K562 (cell line): ENCODE data around the gene SH2D4B. TPM values are rescaled to one million over a fixed set of nuclear protein-coding genes. Genes with fewer than 3 reads are reported as not detected.

Experiments used
- ATAC-seq: fragments of 200-7000 bp; cut with Tn5 transposase; 3 replicates; pipeline ENCODE4 v1.9.1; 2020; ENCODE audit warnings: moderate library complexity
- BruUV-seq: library from RNA; stranded (reverse); fragments of 400-500 nt; replicated peaks from 2 replicates; lab custom pipeline; 2021; lab: Mats Ljungman, UMichigan
- CTCF ChIA-PET: fragments of 300-600 bp; formaldehyde crosslinking; extraction: SDS; loops from one replicate; lab custom pipeline; 2021; ENCODE audit warnings: low intra/inter-chr PET ratio; lab: Yijun Ruan, JAX
- POLR2A ChIA-PET: fragments of 300-600, 350-650 bp; sonication (Branson Sonifier 250); formaldehyde crosslinking; extraction: SDS; loops from one replicate; lab custom pipeline; 2021; ENCODE audit warnings: antibody characterized with exemption, inconsistent platforms; lab: Yijun Ruan, JAX
- DNase-seq, 4 experiments: peaks; one replicate each; pipeline versions ENCODE4 v3.0.0 to v3.0.0-alpha.2; 2011 to 2018; ENCODE audit warnings: low spot score in 3 of 4, mixed read lengths in 3 of 4; ENCODE audit errors: extremely low read depth in 1 of 4
- FAIRE-seq: peaks from 2 replicates; lab custom pipeline; 2011; peaks lifted over from hg19 to GRCh38; lab: Jason Lieb, UNC
- H2AFZ ChIP-seq: 2 replicates; pipeline ENCODE4 v1.6.0; 2011; ENCODE audit warnings: low read depth, low read length, control low read depth, inconsistent platforms
- H3K27ac ChIP-seq: fragments of 200-600 bp; 3 replicates; pipeline ENCODE4 v1.8.0; 2011; ENCODE audit warnings: low read depth, mild to moderate bottlenecking, control low read depth, inconsistent platforms, low read length, moderate library complexity, mixed read lengths; ENCODE audit errors: extremely low read depth
- H3K27me3 ChIP-seq, 2 experiments: fragments of 300-600 bp in 1 of 2; 2 replicates in 1 of 2; 3 replicates in 1 of 2; pipeline versions ENCODE4 v1.6.0 to v1.8.0; 2011; ENCODE audit warnings: inconsistent platforms in 2 of 2, low read length in 2 of 2, mild to moderate bottlenecking in 1 of 2, mixed read lengths in 1 of 2, moderate library complexity in 1 of 2; ENCODE audit not compliant: control insufficient read depth in 2 of 2, insufficient read depth in 2 of 2
- H3K36me3 ChIP-seq: fragments of 300-600 bp; 3 replicates; pipeline ENCODE4 v1.8.0; 2011; ENCODE audit warnings: mild to moderate bottlenecking, low read length, inconsistent platforms; ENCODE audit not compliant: control insufficient read depth, insufficient read depth
- H3K4me1 ChIP-seq, 2 experiments: fragments of 200-600 bp in 1 of 2; replicated peaks in 1 of 2; 2 replicates in 1 of 2; 3 replicates in 1 of 2; pipeline versions ENCODE4 v1.5.1 to v1.8.0; 2011; ENCODE audit warnings: inconsistent platforms in 2 of 2, low read length in 2 of 2, mild to moderate bottlenecking in 1 of 2, mixed read lengths in 1 of 2, moderate library complexity in 1 of 2; ENCODE audit not compliant: control insufficient read depth in 2 of 2, insufficient read depth in 2 of 2
- H3K4me2 ChIP-seq: 2 replicates; pipeline ENCODE4 v1.6.1; 2011; ENCODE audit warnings: low read length, control low read depth, inconsistent platforms, mixed read lengths; ENCODE audit not compliant: insufficient read depth
- H3K4me3 ChIP-seq: fragments of 200-600 bp; sonication (generic), shearing (Covaris generic); 2 replicates; pipeline ENCODE4 v1.5.1; 2016; ENCODE audit warnings: control low read depth, inconsistent platforms
- H3K79me2 ChIP-seq: fragments of 200-600 bp; 3 replicates; pipeline ENCODE4 v1.8.0; 2011; ENCODE audit warnings: low read length, inconsistent platforms; ENCODE audit not compliant: control insufficient read depth, insufficient read depth
- H3K9ac ChIP-seq, 2 experiments: 2 replicates each; pipeline versions ENCODE4 v1.6.0 to v1.6.1; 2011; ENCODE audit warnings: low read depth in 2 of 2, low read length in 2 of 2, control low read depth in 1 of 2, inconsistent platforms in 1 of 2, mild to moderate bottlenecking in 1 of 2, mixed read lengths in 1 of 2; ENCODE audit not compliant: insufficient read depth in 1 of 2
- H3K9me1 ChIP-seq: one replicate; pipeline ENCODE4 v1.6.0; 2011; ENCODE audit warnings: inconsistent platforms, mild to moderate bottlenecking, low read length, moderate library complexity; ENCODE audit not compliant: control insufficient read depth, insufficient read depth
- H3K9me3 ChIP-seq: replicated peaks from 2 replicates; pipeline ENCODE4 v1.5.1; 2011; ENCODE audit warnings: low read depth, low read length, inconsistent platforms; ENCODE audit not compliant: control insufficient read depth, insufficient read depth
- H4K20me1 ChIP-seq: replicated peaks from 2 replicates; pipeline ENCODE4 v1.6.1; 2011; ENCODE audit warnings: low read length, inconsistent platforms, mixed read lengths; ENCODE audit not compliant: control insufficient read depth, insufficient read depth
- DMBX1 ChIP-seq: fragments of 250-450 bp; sonication (Bioruptor Pico); IDR thresholded peaks from 2 replicates; pipeline ENCODE4 v1.8.0; 2022; ENCODE audit warnings: inconsistent platforms, mild to moderate bottlenecking, moderate library complexity, borderline replicate concordance
- HDAC6 ChIP-seq: IDR thresholded peaks from 2 replicates; pipeline ENCODE4 v1.6.1; 2012; ENCODE audit warnings: low read depth, mild to moderate bottlenecking, control low read depth, inconsistent platforms, low read length, moderate library complexity
- KLF10 ChIP-seq: fragments of 250-450 bp; sonication (Bioruptor Pico); IDR thresholded peaks from 2 replicates; pipeline ENCODE4 v1.6.1; 2021; ENCODE audit warnings: matching md5 sums
- NCOR1 ChIP-seq: fragments of 450-650 bp; IDR thresholded peaks from 2 replicates; pipeline ENCODE4 v1.6.1; 2016; ENCODE audit warnings: mild to moderate bottlenecking, moderate library complexity
- WGBS: fragments of 100-300 bp; shearing (Covaris generic); methylation state at CpG from one replicate; pipeline ENCODE4 v1.1.6; 2016; ENCODE audit warnings: low coverage, mixed read lengths; ENCODE audit not compliant: insufficient coverage; ENCODE audit errors: missing lambda C conversion rate; 5-methylcytosine and 5-hydroxymethylcytosine counted together
- in situ Hi-C: fragments of 300-500 bp; cut with MboI; formaldehyde crosslinking; loops from 4 replicates; pipeline ENCODE4 v1.15.0; 2018; ENCODE audit warnings: inconsistent platforms, mixed read lengths
- intact Hi-C: fragments of 100-400 bp; cut with micrococcal nuclease; formaldehyde crosslinking; loops from 2 replicates; pipeline ENCODE4 v1.14.2; 2022
- polyA plus RNA-seq, 8 experiments: library from polyadenylated mRNA; depleted of rRNA in 4 of 8; stranded (reverse) in 5 of 8; unstranded in 3 of 8; fragments of >200 nt; fragmentation: Nextera tagmentation in 2 of 8; fragmentation: Illumina TruSeq in 1 of 8; extraction: Ambion mirVana in 2 of 8; extraction: Trizol in 1 of 8; gene quantifications; 2 replicates each; pipeline versions ENCODE4 v1.2.1 to v1.2.3, GENCODE V29; 2011 to 2014; ENCODE audit warnings: inconsistent platforms in 1 of 8, missing spikeins in 1 of 8
- total RNA-seq, 7 experiments: library from RNA; depleted of rRNA in 6 of 7; stranded (reverse); fragments of >200 nt in 6 of 7; fragmentation: Illumina TruSeq in 2 of 7; extraction: Trizol in 2 of 7; gene quantifications; 2 replicates each; pipeline versions ENCODE4 v1.2.1 to v1.2.3, GENCODE V29; 2011 to 2021; ENCODE audit warnings: low replicate concordance in 1 of 7
- TF ChIP-seq, protein P1 (sequence below): fragments of 200-800 bp; sonication (Bioruptor generic); IDR thresholded peaks from 2 replicates; pipeline ENCODE4 v1.6.1; 2016; ENCODE audit warnings: missing genetic modification characterization, missing compliant biosample characterization

The SH2D4B gene
- total and polyA plus RNA-seq, 9 of the 15 experiments (the other 6 are each of a cell fraction or from before 2014, with no cell fraction given), result 0.03 to 0.14 (median 0.04) TPM; not detected in 4

DNA sequence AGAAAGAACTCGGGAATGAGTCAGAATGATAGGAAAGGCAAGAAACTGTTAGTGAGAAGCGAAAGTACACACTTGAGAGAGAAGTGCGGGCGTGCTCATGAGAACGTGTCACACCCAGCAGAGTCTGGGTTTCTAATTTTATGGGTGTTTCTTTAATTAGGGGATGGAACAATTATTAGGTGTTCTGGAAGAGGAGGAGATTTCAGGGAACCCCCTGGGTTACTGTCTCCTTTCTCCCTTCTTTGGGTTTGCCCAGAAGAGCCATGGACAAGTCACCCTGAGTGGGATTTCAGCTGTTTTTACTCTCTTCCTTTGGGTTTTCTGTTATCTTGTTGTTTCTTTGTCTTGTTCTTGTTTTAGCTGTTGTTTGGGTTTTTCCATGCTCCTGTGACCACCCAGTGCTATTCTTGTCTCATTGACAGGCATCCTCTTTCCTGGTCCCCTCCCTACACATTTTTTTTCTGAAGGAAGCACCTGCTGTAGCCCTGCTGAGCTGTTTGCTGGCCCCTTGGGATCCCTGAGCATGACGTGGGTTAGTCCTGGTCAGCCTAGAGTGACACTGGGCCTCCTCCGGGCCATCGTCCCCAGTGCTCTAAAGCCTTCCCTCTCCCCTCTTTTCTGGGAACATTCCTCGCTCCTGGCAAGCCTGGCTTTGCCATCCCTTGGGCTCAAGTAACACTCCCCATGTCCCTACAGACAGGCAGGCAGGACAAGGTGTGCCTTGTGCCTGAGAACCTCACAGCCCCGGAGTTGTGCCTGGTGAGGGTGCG is 3.5 kb downstream of the SH2D4B start:
- H3K27ac ChIP-seq, result no peak overlapping the region
- ATAC-seq, result peak; percentile 12; the same call in 1 of the 3 replicates
- H3K9ac ChIP-seq, result no peak overlapping the region
- TF ChIP-seq NCOR1, result no peak
- TF ChIP-seq HDAC6, result no peak
- TF ChIP-seq, all 486 proteins: peak for 0
- BruUV-seq, result no TSS peak
- no peaks in the 10 kb centered on the region for H3K9me1 ChIP-seq
- peak overlapping the region; percentile 9; the same call in 1 of the 2 replicates for H3K4me2 ChIP-seq
- H3K9me3 ChIP-seq, result peaks cover 2% of the 10 kb centered on the region; the same call in 1 of the 2 replicates
- peaks cover 6 to 15% of the 10 kb centered on the region in 2 experiments; a peak in 4 of 5 replicates for H3K4me1 ChIP-seq
- WGBS, result under 1% methylated on average over 9 of the region's 11 CpGs
- intact Hi-C loops (no loop called here), in situ Hi-C loops (no loop called here)
- DNase-seq (no peak), FAIRE-seq (no peak)
- no peaks in the 10 kb centered on the region for H3K79me2 ChIP-seq
- peaks cover 4% of the 10 kb centered on the region; the same call in 1 of the 2 replicates for H4K20me1 ChIP-seq
- H2AFZ ChIP-seq, result no peak overlapping the region
- peaks cover 43 to 70% of the 10 kb centered on the region in 2 experiments for H3K27me3 ChIP-seq
- POLR2A ChIA-PET, result interaction anchor here (0.6 to 0.8 kb wide), 2 partner anchors 21 to 1187 kb away, joined by 3 to 4 read pairs; no protein-coding TSS in a partner anchor
- H3K4me3 ChIP-seq, result no peak overlapping the region
- no peaks in the 10 kb centered on the region for H3K36me3 ChIP-seq
- CTCF ChIA-PET, result no interaction called here

DNA sequence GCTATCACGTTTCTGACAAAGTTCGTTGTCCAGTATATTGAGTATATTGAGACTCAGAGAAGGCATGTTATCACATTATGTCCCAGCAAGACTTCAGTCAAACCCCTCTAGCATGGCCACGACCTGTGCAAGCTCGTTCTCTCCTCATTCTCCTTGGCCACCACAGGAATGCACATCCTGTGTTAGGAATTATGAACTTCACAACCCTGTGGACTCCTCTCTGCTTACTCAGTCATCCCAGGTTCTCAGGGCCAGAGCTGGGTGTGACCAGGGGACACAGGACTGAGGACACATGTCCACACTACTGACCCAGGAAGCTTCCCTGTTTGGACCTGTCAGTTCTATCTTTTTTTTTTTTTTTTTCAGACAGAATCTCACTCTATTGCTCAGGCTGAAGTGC is 4.4 kb downstream of the SH2D4B start:
- no peak for FAIRE-seq

More for the DNA sequence above, 4.4 kb downstream of the SH2D4B start:
- no peak for TF ChIP-seq DMBX1 (CRISPR knock-in tag)
- no peak for TF ChIP-seq KLF10 (CRISPR knock-in tag)
- TF ChIP-seq, protein P1, sequence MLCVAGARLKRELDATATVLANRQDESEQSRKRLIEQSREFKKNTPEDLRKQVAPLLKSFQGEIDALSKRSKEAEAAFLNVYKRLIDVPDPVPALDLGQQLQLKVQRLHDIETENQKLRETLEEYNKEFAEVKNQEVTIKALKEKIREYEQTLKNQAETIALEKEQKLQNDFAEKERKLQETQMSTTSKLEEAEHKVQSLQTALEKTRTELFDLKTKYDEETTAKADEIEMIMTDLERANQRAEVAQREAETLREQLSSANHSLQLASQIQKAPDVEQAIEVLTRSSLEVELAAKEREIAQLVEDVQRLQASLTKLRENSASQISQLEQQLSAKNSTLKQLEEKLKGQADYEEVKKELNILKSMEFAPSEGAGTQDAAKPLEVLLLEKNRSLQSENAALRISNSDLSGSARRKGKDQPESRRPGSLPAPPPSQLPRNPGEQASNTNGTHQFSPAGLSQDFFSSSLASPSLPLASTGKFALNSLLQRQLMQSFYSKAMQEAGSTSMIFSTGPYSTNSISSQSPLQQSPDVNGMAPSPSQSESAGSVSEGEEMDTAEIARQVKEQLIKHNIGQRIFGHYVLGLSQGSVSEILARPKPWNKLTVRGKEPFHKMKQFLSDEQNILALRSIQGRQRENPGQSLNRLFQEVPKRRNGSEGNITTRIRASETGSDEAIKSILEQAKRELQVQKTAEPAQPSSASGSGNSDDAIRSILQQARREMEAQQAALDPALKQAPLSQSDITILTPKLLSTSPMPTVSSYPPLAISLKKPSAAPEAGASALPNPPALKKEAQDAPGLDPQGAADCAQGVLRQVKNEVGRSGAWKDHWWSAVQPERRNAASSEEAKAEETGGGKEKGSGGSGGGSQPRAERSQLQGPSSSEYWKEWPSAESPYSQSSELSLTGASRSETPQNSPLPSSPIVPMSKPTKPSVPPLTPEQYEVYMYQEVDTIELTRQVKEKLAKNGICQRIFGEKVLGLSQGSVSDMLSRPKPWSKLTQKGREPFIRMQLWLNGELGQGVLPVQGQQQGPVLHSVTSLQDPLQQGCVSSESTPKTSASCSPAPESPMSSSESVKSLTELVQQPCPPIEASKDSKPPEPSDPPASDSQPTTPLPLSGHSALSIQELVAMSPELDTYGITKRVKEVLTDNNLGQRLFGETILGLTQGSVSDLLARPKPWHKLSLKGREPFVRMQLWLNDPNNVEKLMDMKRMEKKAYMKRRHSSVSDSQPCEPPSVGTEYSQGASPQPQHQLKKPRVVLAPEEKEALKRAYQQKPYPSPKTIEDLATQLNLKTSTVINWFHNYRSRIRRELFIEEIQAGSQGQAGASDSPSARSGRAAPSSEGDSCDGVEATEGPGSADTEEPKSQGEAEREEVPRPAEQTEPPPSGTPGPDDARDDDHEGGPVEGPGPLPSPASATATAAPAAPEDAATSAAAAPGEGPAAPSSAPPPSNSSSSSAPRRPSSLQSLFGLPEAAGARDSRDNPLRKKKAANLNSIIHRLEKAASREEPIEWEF (CRISPR knock-in tag), result no peak
- CTCF ChIA-PET, result no interaction called here
- Histone ChIP-seq H3K36me3 (no peaks in the 10 kb centered on the region), H3K9ac (no peak overlapping the region), H4K20me1 (peaks cover 4% of the 10 kb centered on the region; the same call in 1 of the 2 replicates), H3K27ac (no peak overlapping the region), H3K4me2 (no peak overlapping the region), H3K9me1 (no peaks in the 10 kb centered on the region), H3K27me3 (peaks cover 46 to 72% of the 10 kb centered on the region in 2 experiments), H2AFZ (no peak overlapping the region), H3K9me3 (peaks cover 2% of the 10 kb centered on the region; the same call in 1 of the 2 replicates), H3K79me2 (no peaks in the 10 kb centered on the region), H3K4me1 (peaks cover 0 to 10% of the 10 kb centered on the region in 2 experiments; a peak in 3 of 5 replicates), H3K4me3 (no peak overlapping the region)
- intact Hi-C loops (no loop called here), in situ Hi-C loops (no loop called here)
- no TSS peak for BruUV-seq
- DNase-seq (no peak), ATAC-seq (no peak)
- WGBS, result 2% methylated on average over 4 of the region's 4 CpGs
- POLR2A ChIA-PET, result no interaction called here
